ENCODE measurements around the gene EIF4H.
A peak's percentile ranks its signal among the peaks of the same experiment; 100 is the strongest.
"Not testable (repeated sequence)": the region's sequence is repeated elsewhere in the genome, so short reads cannot be mapped to it uniquely, and the experiment has no call there.

EIF4H gene

GRCh38 chr7:74202841-74203556 is 28.8 kb downstream of the EIF4H start:
- DNase-seq = no peak

- DNase-seq = no peak
These were observed 29.9 kb downstream of the EIF4H start for GRCh38 chr7:74203956-74204618.

DNA sequence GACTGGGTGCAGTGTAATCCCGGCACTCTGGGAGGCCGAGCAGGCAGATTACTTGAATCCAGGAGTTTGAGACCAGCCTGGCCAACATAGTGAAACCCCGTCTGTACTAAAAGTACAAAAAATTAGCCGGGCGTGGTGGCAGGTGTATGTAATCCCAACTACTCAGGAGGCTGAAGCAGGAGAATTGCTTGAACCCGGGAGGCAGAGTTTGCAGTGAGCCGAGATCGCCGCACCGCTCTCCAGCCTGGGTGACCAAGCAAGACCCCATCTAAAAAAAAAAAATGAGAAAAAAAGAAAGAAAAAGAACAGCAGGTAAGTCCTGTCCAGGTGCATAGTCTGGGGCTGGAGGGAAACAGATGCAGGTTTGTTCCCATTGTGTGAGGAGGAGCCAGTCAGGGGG is 31.9 kb downstream of the EIF4H start:
- DNase-seq = not testable (repeated sequence)

GRCh38 chr7:74206589-74207120 is 32.5 kb downstream of the EIF4H start:
- peak; percentile 87 to 89 for DNase-seq

DNA sequence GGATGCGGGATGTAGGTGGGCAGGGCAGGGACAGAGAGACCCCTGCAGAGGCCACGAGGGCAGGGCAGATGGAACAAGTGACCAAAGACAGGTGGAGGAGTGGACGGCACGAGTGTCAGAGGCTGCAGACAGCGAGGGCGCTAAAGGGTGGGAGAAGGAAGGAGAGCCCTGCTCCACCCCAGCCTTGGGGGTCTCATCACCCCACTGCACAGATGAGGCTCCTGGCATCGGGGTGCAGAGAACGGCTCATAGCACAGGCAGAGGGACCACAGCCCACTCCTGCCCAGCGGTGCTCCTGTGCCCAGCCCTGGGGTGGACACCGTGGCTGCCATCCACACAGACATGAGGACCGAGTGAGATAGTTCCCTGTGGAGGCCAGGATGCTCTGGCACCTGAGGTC is 33.4 kb downstream of the EIF4H start:
- no peak for DNase-seq

- not testable (repeated sequence) for DNase-seq
These were observed 34.1 kb downstream of the EIF4H start for GRCh38 chr7:74208241-74208640.

- DNase-seq = no peak
These were observed 38.5 kb downstream of the EIF4H start for GRCh38 chr7:74212661-74213060.

DNA sequence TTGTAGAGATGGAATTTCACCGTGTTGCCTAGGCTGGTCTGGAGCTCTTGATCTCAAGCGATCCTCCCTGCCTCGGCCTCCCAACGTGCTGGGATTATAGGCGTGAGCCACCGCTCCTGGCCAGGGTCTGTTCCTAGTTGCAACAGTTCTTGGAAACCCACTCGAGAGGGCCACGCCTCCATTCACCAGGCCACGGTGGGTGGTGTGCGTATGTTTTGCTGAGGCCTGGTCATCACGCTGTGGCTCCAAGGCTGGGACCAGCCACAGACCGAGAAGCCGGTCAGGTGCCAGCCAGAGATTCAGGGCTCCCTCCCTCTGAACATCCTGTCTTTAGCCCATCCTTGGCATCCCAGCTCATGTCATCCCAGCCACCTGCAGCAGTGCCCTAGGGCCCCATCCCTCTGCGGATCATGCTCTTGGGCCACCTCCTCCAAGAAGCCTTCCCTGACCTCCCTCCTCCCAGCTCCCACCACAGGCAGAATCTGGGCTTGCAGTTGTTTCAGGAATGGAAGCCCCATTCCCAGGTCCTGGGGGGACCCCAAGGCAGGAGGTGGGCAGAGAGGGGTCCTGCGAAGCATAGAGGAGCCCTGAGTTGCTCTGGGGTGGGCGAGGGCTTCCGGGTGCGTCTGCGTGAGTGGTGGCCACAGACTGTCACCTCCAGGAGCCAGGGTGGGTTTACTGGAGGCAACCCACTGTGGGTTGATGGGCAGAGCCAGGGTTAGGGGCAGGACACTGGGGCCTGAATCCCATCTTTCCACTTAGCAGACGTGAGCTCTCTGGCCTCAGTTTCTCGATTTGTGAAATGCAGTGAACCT is 40.9 kb downstream of the EIF4H start:
- no peak for DNase-seq

- DNase-seq = no peak
These were observed 41.8 kb downstream of the EIF4H start for GRCh38 chr7:74215921-74216320.

- DNase-seq = no peak
These were observed 42.2 kb downstream of the EIF4H start for GRCh38 chr7:74216361-74216761.

- DNase-seq = no peak
These were observed 43.5 kb downstream of the EIF4H start for GRCh38 chr7:74217455-74218342.

DNA sequence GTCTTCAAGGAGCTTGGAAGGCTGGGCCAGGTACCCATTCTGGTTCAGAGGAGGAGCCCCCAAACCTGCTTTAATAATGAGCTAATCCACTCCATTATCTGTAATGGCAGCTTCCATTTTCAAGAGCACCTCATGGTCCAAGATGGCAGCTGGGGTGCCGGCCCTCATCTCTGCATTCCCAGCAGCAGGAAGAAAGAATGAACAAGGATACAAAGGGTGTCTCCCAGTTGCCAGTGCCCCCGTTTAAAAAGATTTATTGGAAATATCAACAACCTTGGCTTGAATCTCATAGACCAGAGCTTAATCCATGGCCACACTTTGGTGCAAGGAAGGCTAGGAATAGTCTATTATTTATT is 44.2 kb downstream of the EIF4H start:
- no peak for DNase-seq

- DNase-seq = no peak
These were observed 45.3 kb downstream of the EIF4H start for GRCh38 chr7:74219416-74219815.

DNA sequence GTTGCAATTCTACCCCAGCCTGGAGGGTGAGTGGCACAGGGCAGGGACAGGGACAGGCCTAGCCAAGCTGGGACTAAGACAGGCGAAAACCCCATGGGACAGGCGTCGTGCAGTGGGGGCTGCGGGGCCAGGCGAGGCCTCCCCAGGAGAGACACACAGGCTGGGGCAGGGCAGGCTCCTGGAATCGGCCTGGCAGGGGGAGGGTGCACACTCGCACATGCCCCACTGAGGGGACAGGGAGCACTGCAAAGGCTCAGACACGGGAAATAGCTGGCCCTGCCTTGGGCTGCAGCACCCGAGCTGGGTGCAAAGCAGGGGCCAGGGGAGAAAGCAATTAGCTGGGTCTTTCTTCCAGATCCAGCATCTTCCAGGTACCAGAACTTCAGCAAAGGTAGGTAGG is 46.1 kb downstream of the EIF4H start:
- no peak for DNase-seq

DNA sequence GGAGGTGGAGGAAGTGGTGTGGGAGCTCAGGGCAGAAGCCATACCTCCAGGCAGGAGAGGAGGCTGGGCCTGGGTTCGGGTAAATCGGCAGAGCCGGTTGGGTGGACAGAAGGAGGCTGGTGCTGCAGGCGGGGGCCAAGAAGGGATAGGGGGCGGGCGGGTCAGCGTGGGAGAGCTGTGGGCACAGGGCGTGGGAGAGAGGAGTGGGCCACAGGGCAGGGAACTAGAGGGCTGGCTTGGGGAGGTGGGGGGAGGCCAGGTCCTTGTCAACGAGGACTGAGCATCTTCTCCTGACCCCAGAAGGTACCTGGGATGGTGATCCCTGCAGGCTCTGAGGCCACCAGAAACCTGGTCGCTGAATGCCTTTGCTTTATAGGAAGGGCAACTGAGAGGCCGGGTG is 47.6 kb downstream of the EIF4H start:
- no peak for DNase-seq

GRCh38 chr7:74222851-74223710 is 48.9 kb downstream of the EIF4H start:
- no peak for DNase-seq

DNA sequence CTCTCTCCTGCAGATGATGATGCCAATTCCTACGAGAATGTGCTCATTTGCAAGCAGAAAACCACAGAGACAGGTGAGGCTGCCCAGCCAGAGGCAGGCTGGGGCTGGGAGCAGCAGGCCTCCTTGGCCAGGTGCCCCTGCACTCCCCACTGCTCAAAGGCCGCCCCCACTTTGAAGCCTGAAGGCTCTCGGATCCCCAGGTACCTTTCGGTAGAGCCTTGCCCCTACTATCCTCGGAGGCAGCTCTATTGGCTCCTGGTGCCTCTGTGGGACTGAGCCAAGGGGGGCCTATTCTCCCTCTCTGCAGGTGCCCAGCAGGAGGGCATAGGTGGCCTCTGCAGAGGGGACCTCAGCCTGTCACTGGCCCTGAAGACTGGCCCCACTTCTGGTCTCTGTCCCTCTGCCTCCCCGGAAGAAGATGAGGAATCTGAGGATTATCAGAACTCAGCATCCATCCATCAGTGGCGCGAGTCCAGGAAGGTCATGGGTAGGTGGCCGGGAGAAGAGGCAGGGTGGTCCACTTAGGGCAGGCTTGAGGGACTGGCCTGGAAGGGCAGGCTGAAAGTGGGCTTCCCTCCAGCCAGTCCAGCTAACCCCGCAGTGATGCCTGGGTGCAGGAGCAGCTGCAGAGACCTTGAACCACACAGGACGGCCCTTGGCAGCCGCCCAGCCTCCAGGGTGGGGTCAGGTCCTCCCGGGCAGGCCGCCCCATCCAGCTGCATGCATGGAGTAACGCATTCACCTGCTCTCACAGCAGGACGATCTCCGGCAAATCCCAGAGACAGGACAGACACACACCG is 49.8 kb downstream of the EIF4H start:
- DNase-seq = no peak

DNA sequence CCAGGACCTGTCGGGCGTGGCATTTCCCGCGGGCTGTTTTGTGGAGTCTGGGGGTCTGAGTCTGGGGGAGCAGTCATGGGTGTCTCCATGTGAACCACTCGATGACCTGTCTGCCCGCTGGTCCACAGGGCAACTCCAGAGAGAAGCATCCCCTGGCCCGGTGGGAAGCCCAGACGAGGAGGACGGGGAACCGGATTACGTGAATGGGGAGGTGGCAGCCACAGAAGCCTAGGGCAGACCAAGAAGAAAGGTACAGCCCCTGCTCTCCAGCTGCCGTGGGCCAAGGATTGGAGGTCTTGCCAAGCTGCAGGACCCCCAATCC is 50.3 kb downstream of the EIF4H start:
- no peak for DNase-seq

DNA sequence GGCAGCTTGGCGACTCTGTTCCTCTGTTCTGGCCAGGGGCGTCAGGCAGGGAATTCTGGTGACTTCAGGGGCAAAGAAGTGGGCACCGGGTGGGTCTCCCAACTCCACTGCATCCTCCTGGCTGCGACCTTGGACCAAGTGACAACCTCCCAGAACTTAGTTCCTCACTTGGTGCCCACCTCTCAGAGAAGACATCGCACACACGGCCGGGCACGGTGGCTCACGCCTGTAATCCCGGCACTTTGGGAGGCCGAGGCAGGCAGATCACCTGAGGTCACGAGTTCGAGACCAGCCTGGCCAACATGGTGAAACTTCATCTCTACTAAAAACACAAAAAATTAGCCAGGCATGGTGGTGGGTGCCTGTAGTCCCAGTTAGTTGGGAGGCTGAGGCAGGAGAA is 50.8 kb downstream of the EIF4H start:
- not testable (repeated sequence) for DNase-seq

- no peak for DNase-seq
These were observed 51.2 kb downstream of the EIF4H start for GRCh38 chr7:74225400-74225799.

DNA sequence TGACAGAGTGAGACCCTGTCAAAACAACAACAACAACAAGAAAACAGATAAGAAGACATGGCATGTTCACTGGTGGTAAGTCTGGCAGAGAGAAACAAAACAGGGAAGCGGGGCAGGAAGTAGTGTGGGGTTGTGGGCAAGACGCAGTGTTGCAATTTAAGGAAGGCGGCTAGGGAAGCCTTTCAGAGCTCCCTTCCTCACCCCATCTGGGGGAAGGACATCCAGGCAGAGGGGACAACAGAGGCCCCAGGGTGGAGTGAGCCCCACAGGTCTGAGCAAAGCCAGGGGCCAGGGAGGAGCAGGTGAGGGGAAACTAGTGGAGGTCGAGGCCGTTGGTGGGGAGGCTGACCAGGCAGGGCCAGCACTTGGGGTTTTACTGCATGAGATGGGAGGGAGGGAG is 52.5 kb downstream of the EIF4H start:
- DNase-seq = no peak
